GM12874 (cell line): Measurements from ENCODE around the gene ADGRG1.

Source experiments
- CTCF ChIP-seq: IDR thresholded peaks from 2 replicates; pipeline ENCODE4 v1.5.1; 2011; ENCODE audit warnings: low read depth, mild to moderate bottlenecking, control low read depth, low read length, moderate library complexity; ENCODE audit not compliant: insufficient read depth

Gene ADGRG1

GRCh38 chr16:57684626-57685358 is 56.4 kb downstream of the ADGRG1 start:
- no peak for TF ChIP-seq CTCF

GRCh38 chr16:57685633-57686032 is 57.2 kb downstream of the ADGRG1 start:
- no peak for TF ChIP-seq CTCF

- no peak for TF ChIP-seq CTCF
Observed at GRCh38 chr16:57686577-57686976, 58.1 kb downstream of the ADGRG1 start.

- TF ChIP-seq CTCF: no peak
Observed at GRCh38 chr16:57687363-57687929, 59.0 kb downstream of the ADGRG1 start.

GRCh38 chr16:57688487-57688986 is 60.1 kb downstream of the ADGRG1 start:
- TF ChIP-seq CTCF: no peak

GRCh38 chr16:57688987-57689761 is 60.7 kb downstream of the ADGRG1 start:
- no peak for TF ChIP-seq CTCF
